ENCODE results near the gene BABAM2.

The BABAM2 gene

DNA sequence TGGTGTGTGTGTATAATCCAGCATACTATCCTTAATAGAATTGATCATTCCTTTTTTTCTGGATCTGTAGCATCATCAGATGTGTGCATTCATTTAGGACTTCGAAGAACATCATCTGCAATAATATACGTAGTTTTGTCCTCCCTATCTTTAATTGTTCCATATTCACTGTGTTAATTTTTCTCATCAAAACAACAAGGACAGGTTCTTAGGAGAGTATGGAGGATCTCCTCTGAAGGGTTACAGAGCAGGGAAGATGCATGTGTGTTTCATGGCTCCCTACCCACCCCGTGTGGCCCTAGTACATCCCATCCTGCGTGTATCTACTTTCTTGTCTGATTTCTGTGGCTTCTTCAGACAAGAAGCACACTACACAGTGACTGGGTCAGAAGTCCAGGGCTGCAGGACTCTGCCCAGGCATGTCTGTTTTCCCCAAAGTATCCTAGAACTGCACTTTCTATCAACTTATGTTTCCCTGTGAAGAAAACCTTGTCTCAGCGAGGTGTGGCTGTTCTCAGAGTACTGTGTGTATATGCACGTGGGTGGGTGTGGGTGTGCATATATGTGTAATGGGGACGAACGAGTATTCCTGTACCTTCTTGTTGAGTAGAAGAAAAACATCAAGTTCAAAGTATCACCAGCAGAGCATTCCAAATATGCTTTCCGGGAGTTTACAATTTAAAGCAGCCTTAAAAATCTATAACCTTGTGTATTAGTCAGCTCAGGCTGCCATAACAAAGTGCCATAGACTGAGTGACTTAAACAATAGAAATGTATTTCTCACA lies 281.8 kb downstream of the BABAM2 start:
- no peak for DNase-seq

DNA sequence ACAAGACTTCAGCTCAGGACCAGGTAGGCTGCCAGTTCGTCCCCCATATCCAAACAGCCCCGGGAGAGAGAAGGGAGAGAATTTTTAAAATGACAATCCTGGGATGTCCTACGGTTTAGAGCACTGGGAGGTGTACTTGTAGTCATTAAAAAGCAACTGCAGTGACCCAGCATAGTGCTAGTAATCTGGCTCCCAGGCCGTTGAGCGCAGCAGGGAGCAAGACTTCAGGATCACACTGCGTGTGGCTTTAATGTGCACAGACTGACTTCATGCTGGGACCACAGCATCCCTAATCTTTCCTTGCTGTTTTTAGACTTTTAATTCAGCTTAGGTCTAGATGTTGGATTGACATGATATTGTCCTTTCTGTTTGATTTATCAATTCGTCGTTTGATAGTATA lies 282.8 kb downstream of the BABAM2 start:
- no peak for DNase-seq

- no peak for DNase-seq
These were observed 283.7 kb downstream of the BABAM2 start for GRCh38 chr2:28174211-28174610.

- DNase-seq: no peak
These were observed 284.5 kb downstream of the BABAM2 start for GRCh38 chr2:28175028-28175427.

DNA sequence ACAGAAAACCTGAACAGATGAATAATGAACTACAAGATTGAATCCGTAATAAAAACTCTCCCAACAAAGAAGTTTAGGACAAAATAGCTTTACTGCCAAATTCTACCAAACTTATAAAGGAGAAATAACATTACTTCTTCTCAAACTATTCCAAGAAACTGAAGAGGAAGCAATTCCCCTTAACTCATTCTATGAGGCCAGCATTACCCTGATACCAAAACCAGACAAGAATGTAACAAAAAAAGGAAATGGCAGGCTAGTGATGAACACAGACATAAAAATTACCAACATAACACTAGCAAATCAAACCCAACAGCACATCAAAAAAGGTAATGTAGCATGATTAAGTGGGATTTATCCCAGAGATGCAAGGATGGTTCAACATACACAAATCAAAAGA lies 288.4 kb downstream of the BABAM2 start:
- no peak for DNase-seq

DNA sequence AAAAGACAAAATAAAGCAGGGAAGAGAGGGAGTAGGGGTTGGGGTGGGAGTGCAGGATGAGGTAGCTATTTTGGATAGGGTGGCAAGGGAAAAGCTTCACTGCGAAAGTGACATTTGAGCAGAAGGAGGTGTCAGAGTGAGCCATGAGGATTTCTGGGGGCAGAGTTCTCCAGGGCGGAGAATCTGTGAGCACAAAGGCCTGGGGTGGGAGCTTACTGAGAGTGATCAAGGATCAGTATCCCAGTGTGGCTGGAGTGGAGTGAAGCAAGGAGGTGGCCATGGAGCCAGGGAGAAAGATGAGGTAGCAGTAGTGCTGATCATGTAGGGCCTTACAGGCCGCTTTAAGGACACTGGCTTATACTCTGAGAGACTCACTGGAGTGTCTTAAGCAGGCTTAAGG lies 291.3 kb downstream of the BABAM2 start:
- DNase-seq: no peak

DNA sequence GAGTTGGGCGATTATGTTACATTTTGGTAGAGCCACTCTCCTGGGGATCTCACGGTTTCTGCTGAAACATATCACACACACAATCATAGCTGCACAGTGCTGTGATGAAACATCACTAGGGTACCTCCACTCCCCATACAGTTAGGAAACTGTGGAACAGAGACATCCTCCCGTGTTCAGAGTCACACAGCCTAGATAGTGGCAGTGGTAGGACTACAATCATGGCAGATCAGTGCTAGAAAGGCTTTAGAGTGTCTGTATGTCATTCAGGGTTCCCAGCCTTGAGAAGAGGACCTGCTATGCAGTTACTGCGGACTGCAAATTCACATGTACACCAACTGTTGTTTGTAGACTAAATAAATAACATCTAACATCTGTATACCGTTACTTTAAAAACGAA lies 291.8 kb downstream of the BABAM2 start:
- no peak for DNase-seq

DNA sequence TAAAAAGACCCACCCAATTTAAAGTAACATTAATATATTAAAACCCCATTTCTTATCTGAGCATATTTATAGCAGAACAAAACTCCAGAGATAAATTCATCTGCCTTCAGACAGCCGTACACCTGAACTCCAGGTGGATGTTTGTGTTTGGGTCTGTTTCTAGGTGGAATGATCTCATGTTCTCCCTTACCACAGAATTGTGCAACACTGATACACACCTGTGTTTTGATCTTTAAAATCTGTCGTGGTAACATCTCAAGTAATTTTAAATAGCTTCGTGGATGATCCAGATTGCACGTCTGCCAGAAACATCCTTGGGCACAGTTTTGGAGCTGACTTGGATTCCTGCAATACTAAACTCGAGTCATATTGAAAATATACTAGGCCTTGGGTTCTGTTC lies 294.6 kb downstream of the BABAM2 start:
- no peak for DNase-seq

- no peak for DNase-seq
These were observed 295.4 kb downstream of the BABAM2 start for GRCh38 chr2:28185891-28186290.

- DNase-seq: no peak
These were observed 296.7 kb downstream of the BABAM2 start for GRCh38 chr2:28187186-28187585.

DNA sequence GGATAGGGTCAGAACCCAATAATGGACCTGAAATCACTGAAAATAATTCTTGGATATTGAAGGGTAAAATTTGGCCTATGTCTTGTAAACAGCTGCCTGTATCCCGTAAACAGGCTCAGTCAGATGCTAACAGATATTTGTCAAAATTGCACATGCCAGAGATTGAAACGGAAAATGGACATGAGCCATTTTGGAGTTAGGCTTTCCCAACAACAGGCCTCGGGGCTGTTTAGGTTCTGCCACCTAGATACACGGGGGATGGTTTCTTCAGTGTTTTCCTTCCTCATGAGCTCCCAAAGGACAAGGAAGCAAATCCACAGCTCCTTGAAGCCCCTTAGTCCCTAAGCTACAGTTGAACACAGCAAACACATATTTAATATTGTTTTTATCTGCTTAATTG lies 297.9 kb downstream of the BABAM2 start:
- no peak for DNase-seq

DNA sequence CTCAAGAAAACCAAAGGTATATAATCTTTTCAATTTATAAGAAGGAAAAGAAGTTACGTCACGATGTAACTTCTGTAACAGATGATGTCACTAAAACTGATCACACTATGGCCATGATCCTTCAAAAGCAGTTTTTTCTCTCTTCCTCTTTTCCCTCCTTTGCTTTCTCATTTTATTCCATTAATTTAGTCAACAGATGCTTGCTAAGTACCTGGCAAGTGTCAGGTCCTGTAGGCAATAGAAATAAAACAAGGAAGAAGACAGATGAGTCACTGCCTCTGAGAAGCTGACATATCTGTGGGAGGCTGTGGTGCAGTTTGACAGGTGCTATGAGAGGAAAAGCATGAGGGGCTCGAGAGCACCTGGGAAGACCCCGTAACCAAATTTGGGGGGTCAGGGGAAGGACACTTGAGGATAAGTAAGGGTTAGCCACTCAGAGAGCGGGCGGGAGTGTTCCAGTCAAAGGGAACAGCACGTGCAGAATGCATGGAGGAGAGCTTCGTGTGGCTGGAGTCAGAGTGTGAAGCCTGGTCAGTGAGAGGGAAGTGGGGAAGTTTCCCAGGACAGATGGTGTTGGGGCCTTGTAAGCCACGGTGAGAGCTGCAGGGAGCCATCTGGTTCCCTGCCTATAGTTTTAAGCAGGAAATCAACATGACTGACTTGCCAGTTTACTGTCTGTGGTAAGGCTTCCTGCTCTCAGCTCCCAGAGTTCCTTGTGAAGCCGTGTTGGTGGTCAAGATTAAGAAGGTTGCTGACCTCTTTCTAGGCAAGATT lies 303.3 kb downstream of the BABAM2 start:
- DNase-seq: no peak

GRCh38 chr2:28199995-28200679 lies 309.6 kb downstream of the BABAM2 start:
- no peak for DNase-seq

- no peak for DNase-seq
These were observed 311.2 kb downstream of the BABAM2 start for GRCh38 chr2:28201671-28202180.

- no peak for DNase-seq
These were observed 312.2 kb downstream of the BABAM2 start for GRCh38 chr2:28202719-28203118.

- no peak for DNase-seq
These were observed 316.2 kb downstream of the BABAM2 start for GRCh38 chr2:28206762-28207161.

DNA sequence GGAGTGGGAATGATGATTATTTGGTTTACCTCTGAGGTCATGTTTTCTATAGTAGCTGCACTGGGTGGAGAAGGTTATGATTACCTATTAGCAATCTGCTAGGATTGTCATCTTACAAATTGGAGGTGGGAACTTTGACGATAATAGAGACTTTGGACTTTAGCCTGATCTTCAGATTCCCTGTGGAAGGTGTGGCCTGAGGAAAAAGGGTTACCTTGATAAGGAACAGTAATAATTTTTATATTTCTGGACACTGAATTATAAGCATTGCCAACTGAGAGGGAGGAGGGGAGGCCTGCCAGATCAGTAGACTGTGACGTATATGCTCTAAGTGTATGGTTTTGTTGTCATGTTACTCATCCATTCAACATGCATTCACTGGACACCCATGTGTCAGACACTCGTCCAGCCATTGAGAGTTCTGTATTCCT lies 318.7 kb downstream of the BABAM2 start:
- no peak for DNase-seq

DNA sequence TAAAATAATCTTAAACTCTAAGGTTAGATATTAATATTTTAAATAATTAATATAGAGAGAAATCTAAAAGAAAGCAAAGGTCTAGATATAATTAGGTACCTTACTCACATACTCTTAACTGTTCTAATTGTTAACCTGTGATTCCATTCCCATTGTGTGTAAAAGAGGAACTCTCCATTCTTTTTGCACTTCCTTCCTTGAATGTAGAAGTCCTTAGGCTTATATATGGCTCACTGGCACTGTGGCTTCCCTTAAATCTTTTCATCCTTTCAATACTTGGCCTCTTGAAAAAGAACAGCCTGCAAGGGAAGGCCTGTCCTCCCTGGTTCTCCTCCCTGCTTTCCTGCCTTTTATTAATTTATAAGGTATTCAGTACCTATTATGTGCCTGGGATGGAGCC lies 319.3 kb downstream of the BABAM2 start:
- DNase-seq: no peak

GRCh38 chr2:28210535-28210934 lies 320.0 kb downstream of the BABAM2 start:
- no peak for DNase-seq

DNA sequence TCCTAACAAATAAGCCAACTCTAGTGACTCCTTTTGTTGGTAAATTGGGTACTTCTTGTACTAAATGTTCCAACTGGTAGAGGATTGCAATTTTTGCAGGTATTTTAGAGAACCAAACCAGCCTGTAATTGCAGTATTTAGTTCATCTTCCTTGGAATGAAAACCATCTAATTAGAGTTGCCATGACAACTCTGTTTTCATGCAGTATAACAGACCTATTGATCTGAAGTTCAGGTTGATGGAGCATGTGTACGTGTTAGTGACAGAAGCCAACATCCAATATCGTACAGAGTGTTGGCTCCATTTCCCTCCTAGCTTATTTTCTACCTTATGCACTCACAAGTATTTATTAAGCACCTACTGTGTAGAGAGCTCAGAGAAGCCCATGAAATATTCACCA lies 325.8 kb downstream of the BABAM2 start:
- DNase-seq: no peak

GRCh38 chr2:28217042-28217740 lies 326.7 kb downstream of the BABAM2 start:
- no peak for DNase-seq

DNA sequence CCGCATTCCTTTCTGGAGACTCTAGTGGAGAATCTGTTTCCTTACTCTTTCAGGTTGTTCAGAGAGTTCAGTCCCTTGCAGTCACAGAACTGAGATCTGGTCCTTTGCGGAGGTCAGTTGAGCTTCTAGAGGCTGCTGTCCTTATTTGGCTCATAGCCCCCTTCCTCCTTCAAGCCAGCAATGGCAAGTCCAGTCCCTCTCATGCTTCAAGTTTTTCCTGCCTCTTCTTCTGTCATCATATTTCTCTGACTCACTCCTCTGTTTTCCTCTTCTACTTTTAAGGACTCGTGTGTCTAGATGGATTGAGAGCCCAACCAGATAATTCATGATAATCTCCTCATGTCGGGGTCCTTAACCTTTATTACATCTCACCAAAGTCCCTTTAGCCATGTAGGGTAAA lies 328.6 kb downstream of the BABAM2 start:
- DNase-seq: no peak

All from activated CD4-positive, alpha-beta T cell treated with anti-CD3 and anti-CD28 coated beads for 48 hours (primary cell).